Lung (tissue), 12 donors: ENCODE data around the gene TMEM94. TPM values are rescaled to one million over a fixed set of nuclear protein-coding genes. Genes with fewer than 3 reads are reported as not detected.

ENCODE experiments used
- ATAC-seq: fragments of 200-7000 bp; cut with Tn5 transposase; one replicate; pipeline ENCODE4 v1.9.1; 2020; ENCODE audit warnings: moderate number of reproducible peaks; ENCODE audit not compliant: insufficient read depth, low FRiP score
- DNase-seq, 3 donors: peaks; one replicate each; pipeline ENCODE4 v3.0.0-alpha.2; 2013 to 2017
- H3K27ac ChIP-seq, 2 donors: one replicate each; pipeline ENCODE4 v1.5.1; 2013; ENCODE audit warnings: mild to moderate bottlenecking in 2 of 2, moderate library complexity in 2 of 2, control low read depth in 1 of 2, inconsistent platforms in 1 of 2, low read depth in 1 of 2, low read length in 1 of 2
- H3K27me3 ChIP-seq, 3 donors: one replicate each; pipeline ENCODE4 v1.5.1; 2013; ENCODE audit warnings: low read length in 2 of 3; ENCODE audit not compliant: control insufficient read depth in 3 of 3, insufficient read depth in 3 of 3
- H3K36me3 ChIP-seq, 4 donors: one replicate each; pipeline ENCODE4 v1.5.1; 2013; ENCODE audit warnings: low read length in 4 of 4, mild to moderate bottlenecking in 1 of 4, moderate library complexity in 1 of 4; ENCODE audit not compliant: control insufficient read depth in 4 of 4, insufficient read depth in 4 of 4
- H3K4me1 ChIP-seq, 5 donors: one replicate each; pipeline ENCODE4 v1.5.1; 2013; ENCODE audit warnings: low read length in 5 of 5, mild to moderate bottlenecking in 2 of 5, moderate library complexity in 1 of 5; ENCODE audit not compliant: control insufficient read depth in 5 of 5, insufficient read depth in 5 of 5
- H3K4me3 ChIP-seq: one replicate; pipeline ENCODE4 v1.5.1; 2013; ENCODE audit warnings: mild to moderate bottlenecking, control low read depth, moderate library complexity
- H3K9ac ChIP-seq, 2 donors: one replicate each; pipeline ENCODE4 v1.5.1; 2013; ENCODE audit warnings: low read length in 2 of 2, control low read depth in 1 of 2; ENCODE audit not compliant: insufficient read depth in 1 of 2
- H3K9me3 ChIP-seq, 4 donors: one replicate each; pipeline ENCODE4 v1.5.1; 2013; ENCODE audit warnings: low read length in 3 of 4, mild to moderate bottlenecking in 1 of 4, moderate library complexity in 1 of 4; ENCODE audit not compliant: control insufficient read depth in 4 of 4, insufficient read depth in 3 of 4
- WGBS, 2 donors: extraction: QIAGEN DNeasy Blood & Tissue Kit; methylation state at CpG; one replicate each; pipeline ENCODE4 v1.1.7; 2013; 5-methylcytosine and 5-hydroxymethylcytosine counted together
- polyA plus RNA-seq, 2 donors: library from polyadenylated mRNA; stranded (reverse); fragments of 200-250 nt; gene quantifications; one replicate each; pipeline ENCODE4 v1.2.1, GENCODE V29; 2013
- total RNA-seq, 2 donors: library from RNA; depleted of rRNA in 1 of 2; stranded (reverse); fragments of >200 nt in 1 of 2; gene quantifications; one replicate each; pipeline ENCODE4 v1.2.1, GENCODE V29; 2014 to 2021
- TF ChIP-seq, protein P1 (sequence below): IDR thresholded peaks from 2 replicates; pipeline ENCODE4 v1.5.1; 2012; ENCODE audit warnings: mild to moderate bottlenecking; ENCODE audit errors: control extremely low read depth, extremely low read depth
- donor health status: control.
- donor health status: control.
- donor health status: Bipolar disorder and iron deficiency.
- donor health status: healthy.
- donor health status: DM: yes; HTN: yes; CAD: no.

Gene TMEM94
- total and polyA plus RNA-seq, 4 donors: 40.0 to 82.3 (median 53.3) TPM

DNA sequence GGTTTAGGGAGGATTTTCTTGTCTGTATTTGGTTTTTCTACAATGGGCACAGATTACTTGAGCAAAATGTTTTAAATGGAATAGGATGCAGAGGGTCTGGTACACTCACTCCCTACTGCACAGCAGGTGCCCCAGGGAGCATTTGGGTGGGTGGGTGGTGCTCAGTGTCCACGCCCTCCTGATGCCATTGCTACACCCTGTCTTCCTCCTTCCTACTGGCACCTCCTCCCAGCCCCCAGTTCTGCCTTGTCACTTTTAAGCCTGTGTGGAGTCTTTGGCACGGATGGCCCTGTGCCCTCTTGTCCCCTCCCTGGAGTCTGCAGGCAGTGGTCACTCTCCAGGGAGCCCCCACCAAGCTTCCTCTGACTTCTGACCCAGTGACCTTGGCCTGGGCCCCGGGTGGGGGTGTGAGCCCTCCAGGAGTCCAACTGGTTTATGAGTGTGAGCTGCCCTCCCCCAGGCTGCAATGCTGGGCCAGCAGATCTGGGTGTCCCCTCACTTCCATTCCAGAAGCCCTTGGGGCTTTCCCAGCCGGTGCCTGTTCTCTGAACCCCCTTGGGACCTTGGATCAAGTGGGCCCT is 84.6 kb downstream of the TMEM94 start:
- no peak overlapping the region for H3K9ac ChIP-seq
- TF ChIP-seq, protein P1, sequence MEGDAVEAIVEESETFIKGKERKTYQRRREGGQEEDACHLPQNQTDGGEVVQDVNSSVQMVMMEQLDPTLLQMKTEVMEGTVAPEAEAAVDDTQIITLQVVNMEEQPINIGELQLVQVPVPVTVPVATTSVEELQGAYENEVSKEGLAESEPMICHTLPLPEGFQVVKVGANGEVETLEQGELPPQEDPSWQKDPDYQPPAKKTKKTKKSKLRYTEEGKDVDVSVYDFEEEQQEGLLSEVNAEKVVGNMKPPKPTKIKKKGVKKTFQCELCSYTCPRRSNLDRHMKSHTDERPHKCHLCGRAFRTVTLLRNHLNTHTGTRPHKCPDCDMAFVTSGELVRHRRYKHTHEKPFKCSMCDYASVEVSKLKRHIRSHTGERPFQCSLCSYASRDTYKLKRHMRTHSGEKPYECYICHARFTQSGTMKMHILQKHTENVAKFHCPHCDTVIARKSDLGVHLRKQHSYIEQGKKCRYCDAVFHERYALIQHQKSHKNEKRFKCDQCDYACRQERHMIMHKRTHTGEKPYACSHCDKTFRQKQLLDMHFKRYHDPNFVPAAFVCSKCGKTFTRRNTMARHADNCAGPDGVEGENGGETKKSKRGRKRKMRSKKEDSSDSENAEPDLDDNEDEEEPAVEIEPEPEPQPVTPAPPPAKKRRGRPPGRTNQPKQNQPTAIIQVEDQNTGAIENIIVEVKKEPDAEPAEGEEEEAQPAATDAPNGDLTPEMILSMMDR: no peak
- 62 to 66% methylated on average over 4 of the region's 4 CpGs for WGBS, 2 donors
- H3K4me1 ChIP-seq: no peaks in the 10 kb centered on the region
- no peak overlapping the region for H3K4me3 ChIP-seq
- no peak overlapping the region for H3K27ac ChIP-seq
- no peaks in the 10 kb centered on the region for H3K9me3 ChIP-seq
- DNase-seq (no peak), ATAC-seq (no peak)
- H3K36me3 ChIP-seq: no peaks in the 10 kb centered on the region
- no peaks in the 10 kb centered on the region for H3K27me3 ChIP-seq

DNA sequence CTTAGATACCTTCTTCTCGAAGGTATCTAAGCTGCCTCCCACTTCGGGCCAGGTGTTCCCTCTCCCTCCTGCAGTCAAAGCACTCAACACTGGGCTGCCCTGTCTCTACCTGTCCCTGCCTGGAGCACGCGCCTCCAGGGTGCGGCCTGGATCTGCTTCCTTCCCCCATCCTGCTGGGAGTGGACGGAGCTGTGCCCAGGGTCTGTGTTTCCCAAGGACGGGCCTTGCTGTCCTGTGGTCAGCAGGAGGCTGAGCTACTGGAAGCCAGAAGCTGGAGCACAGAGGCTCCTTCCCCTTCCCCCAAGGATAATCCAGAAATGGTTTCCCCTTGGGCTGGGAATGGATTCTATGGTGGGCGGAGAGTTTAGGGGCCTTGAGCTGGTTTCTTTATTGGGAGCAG is 85.8 kb downstream of the TMEM94 start:
- TF ChIP-seq, protein P1: no peak
- ATAC-seq: no peak
- no peak overlapping the region for H3K9ac ChIP-seq
- H3K9me3 ChIP-seq: peaks cover 0 to 2% (median 0%) of the 10 kb centered on the region in 4 donors
- no peak for DNase-seq
- 83 to 85% methylated on average over 8 of the region's 8 CpGs for WGBS, 2 donors
- H3K4me3 ChIP-seq: no peak overlapping the region
- H3K36me3 ChIP-seq: no peaks in the 10 kb centered on the region
- no peak overlapping the region for H3K27ac ChIP-seq
- no peaks in the 10 kb centered on the region for H3K27me3 ChIP-seq
- H3K4me1 ChIP-seq: no peaks in the 10 kb centered on the region

DNA sequence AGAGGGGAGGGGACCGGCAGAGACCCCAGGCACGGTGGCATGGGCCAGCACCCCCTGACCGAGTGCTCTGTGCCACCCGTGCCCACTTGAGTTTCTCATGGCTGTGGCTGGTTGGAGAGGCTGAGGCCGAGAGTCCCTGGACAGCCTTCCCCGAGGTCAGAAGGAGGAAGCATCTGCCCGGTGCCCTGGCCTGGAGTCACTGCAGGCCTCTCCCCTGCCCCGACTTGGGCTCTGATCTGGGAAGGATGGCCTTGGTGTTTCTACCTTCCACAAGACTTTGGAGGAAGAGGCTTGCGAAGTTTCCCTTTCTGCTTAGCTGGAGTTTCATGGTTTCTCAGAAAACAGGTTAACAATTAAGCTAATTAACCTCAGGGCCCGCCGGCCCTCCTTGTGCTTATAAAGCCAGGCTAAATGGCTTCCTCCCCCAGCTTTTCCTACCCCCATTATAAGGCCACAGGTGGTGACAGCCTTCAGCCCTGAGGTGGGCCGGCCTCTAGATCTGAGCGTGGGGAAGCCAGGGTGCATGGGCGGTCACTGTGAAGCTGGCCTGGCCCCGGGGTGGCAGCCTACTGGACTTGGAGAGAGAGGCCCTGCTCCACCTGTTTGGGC is 86.4 kb downstream of the TMEM94 start:
- no peak for DNase-seq
- peaks cover 0 to 2% (median 0%) of the 10 kb centered on the region in 4 donors for H3K9me3 ChIP-seq
- no peaks in the 10 kb centered on the region for H3K4me1 ChIP-seq
- H3K4me3 ChIP-seq: no peak overlapping the region
- TF ChIP-seq, protein P1: no peak
- 79 to 87% methylated on average over 15 of the region's 15 CpGs for WGBS, 2 donors
- ATAC-seq: no peak
- no peaks in the 10 kb centered on the region for H3K36me3 ChIP-seq
- no peak overlapping the region for H3K9ac ChIP-seq
- H3K27me3 ChIP-seq: no peaks in the 10 kb centered on the region
- no peak overlapping the region for H3K27ac ChIP-seq
